GM12892 (cell line): Measurements from ENCODE around the gene PLEKHM1.

ENCODE experiments used
- POLR2A ChIP-seq: IDR thresholded peaks from 2 replicates; pipeline ENCODE4 v1.6.1; 2011; ENCODE audit warnings: low read depth, low read length, control low read depth
- POLR2AphosphoS5 ChIP-seq: IDR thresholded peaks from 2 replicates; pipeline ENCODE4 v1.6.1; 2011; ENCODE audit warnings: low read depth, low read length, control low read depth

DNA sequence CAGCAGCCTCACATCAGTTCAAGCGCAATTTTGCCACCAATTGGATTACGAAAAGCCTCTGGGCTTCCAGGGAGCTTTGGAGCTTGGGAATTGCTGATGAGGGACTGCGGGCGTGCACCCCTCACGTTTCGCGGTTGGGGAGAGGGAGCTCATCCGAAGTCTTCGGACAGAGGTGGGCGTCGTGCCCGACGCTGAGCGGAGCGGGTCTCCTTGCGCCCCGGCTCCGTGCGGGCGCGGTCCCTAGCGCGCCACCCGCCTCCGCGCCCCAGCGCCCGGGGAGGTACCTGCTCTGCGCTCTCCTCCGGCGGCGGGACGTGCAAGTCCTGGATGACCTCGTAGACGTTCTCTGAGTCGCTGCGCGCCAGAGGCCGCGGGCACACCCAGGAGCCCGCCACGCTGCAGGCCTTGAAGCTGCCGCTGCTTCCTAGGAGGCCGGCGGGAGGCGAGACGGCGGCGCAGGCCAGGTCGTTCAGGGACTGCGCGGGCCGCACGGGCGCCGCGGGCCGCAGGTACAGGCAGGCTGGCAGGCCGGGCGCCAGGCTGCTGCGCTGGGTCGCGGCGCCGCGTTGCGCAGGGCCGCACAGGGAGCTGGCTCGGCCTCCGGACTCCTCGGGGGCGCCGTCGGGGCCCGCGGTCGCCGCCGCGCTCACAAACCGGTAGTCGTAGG, 61.0 kb downstream of the PLEKHM1 start:
- TF ChIP-seq POLR2A (no peak), POLR2AphosphoS5 (no peak)
